Esophagus squamous epithelium (tissue), 5 donors: Measurements from ENCODE around the gene GPR141. TPM values are rescaled to one million over a fixed set of nuclear protein-coding genes. Genes with fewer than 3 reads are reported as not detected.

Experiments used
- DNase-seq: peaks from one replicate; lab custom pipeline; 2025; lab: John Stamatoyannopoulos, UW
- H3K27ac ChIP-seq, 4 donors: fragments of 200-600 bp; sonication (generic); one replicate each; pipeline ENCODE4 v1.5.1; 2016 to 2019; ENCODE audit warnings: mild to moderate bottlenecking in 1 of 4
- H3K27me3 ChIP-seq, 4 donors: fragments of 200-600 bp; sonication (generic); 1 replicate in 3 of 4; 2 replicates in 1 of 4; pipeline versions ENCODE4 v1.5.1 to v1.6.0; 2017 to 2021; ENCODE audit warnings: antibody characterized with exemption in 1 of 4
- H3K36me3 ChIP-seq, 3 donors: fragments of 200-600 bp; sonication (generic); one replicate each; pipeline ENCODE4 v1.5.1; 2016 to 2019
- H3K4me1 ChIP-seq, 3 donors: fragments of 200-600 bp; sonication (generic); one replicate each; pipeline ENCODE4 v1.5.1; 2017 to 2019
- H3K4me3 ChIP-seq, 4 donors: fragments of 200-600 bp; sonication (generic); 1 replicate in 3 of 4; 2 replicates in 1 of 4; pipeline ENCODE4 v1.5.1; 2016 to 2019; ENCODE audit warnings: mild to moderate bottlenecking in 2 of 4, moderate library complexity in 1 of 4
- H3K9me3 ChIP-seq, 3 donors: fragments of 200-600 bp; sonication (generic); one replicate each; pipeline ENCODE4 v1.5.1; 2016 to 2019
- POLR2A ChIP-seq, 4 donors: fragments of 450-650 bp; IDR thresholded peaks; one replicate each; pipeline ENCODE4 v1.6.1; 2017; ENCODE audit warnings: antibody characterized with exemption in 4 of 4, mild to moderate bottlenecking in 4 of 4, moderate library complexity in 3 of 4
- WGBS, 2 donors: methylation state at CpG; one replicate each; pipeline ENCODE4 v1.1.5; 2018; 5-methylcytosine and 5-hydroxymethylcytosine counted together
- intact Hi-C: fragments of 100-400 bp; cut with DNase I; formaldehyde crosslinking; loops from one replicate; pipeline ENCODE4 v1.15.0; 2022
- total RNA-seq, 4 donors: library from RNA; depleted of rRNA; stranded (reverse); fragments of >200 nt; gene quantifications; one replicate each; pipeline ENCODE4 v1.1.0, GENCODE V29; 2016
- TF ChIP-seq, protein P1 (sequence below), 6 experiments: fragments of 450-650 bp in 4 of 6; fragments of 200-600 bp in 2 of 6; sonication (generic) in 2 of 6; IDR thresholded peaks; one replicate each; pipeline ENCODE4 v1.5.1; 2016 to 2019; ENCODE audit warnings: antibody characterized with exemption in 6 of 6, mild to moderate bottlenecking in 4 of 6, moderate library complexity in 4 of 6
- donor health status: DM: yes; HTN: yes; CAD: no.

Gene GPR141
- total RNA-seq, 4 donors from 2014 or later = 0.76 TPM; not detected in 3

DNA sequence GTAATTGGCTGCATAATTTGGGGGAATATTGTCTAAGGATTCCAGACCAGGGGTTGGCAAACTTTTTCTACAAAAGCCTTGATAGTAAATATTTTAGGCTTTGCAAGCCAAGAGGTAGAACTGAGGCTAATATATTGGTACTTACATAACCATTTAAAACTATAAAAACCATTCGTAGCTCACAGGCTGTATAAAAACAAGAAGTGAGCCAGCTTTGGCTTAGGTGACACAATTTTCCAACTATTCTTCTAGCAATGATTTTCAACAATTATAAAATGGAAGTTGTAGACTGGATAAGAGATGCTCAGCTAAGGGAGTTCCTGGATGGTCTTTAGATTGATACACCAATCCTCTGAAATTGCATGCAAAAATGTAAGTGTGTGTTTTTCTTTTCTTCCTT, 1.4 kb downstream of the GPR141 start:
- Histone ChIP-seq H3K4me1 (no peaks in the 10 kb centered on the region), H3K9me3 (no peaks in the 10 kb centered on the region), H3K27ac (no peak overlapping the region), H3K4me3 (no peak overlapping the region), H3K27me3 (no peaks in the 10 kb centered on the region), H3K36me3 (no peaks in the 10 kb centered on the region)
- intact Hi-C loops = no loop called here
- WGBS, 2 donors = 44 to 58% methylated on average over 1 of the region's 1 CpG
- DNase-seq = no peak
- TF ChIP-seq, protein P1, sequence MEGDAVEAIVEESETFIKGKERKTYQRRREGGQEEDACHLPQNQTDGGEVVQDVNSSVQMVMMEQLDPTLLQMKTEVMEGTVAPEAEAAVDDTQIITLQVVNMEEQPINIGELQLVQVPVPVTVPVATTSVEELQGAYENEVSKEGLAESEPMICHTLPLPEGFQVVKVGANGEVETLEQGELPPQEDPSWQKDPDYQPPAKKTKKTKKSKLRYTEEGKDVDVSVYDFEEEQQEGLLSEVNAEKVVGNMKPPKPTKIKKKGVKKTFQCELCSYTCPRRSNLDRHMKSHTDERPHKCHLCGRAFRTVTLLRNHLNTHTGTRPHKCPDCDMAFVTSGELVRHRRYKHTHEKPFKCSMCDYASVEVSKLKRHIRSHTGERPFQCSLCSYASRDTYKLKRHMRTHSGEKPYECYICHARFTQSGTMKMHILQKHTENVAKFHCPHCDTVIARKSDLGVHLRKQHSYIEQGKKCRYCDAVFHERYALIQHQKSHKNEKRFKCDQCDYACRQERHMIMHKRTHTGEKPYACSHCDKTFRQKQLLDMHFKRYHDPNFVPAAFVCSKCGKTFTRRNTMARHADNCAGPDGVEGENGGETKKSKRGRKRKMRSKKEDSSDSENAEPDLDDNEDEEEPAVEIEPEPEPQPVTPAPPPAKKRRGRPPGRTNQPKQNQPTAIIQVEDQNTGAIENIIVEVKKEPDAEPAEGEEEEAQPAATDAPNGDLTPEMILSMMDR (IDR thresholded peaks at IDR 0.05) = no peak

DNA sequence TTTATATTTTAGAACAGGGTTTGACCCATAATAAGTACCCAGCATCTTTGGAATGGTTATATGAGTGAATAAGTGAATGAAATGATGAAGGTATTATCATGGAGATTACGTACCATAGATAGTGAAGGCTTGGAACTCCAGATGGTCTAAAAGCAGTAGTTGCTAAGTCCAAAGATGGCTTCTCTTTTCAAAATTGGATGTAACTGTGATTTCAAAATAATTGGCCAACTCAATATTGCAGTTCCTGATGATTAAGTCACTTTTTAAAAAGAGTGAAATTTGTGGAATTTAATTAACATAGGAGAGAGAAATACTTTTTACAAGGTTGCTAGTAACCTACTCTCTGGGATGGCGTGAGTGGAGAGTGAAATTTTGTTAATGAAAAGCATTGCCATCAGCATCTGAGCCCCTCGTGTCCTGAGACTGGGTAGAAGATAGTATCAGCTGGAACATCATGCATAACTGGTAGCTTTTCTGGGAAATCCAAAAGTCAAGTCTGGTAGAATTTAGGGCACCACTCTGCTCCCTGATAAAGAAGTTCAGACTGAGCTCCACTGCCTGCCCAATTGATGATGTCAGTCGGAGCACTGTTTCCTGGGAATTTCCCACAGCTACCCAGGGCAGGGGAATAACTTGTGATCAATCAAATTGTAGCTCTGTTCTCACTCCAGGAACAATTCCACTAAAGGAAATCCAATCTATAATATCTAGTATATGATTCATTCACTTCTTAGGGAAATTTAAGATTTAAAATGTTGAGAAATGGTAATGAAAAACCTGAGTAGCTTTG, 3.2 kb downstream of the GPR141 start:
- Histone ChIP-seq H3K9me3 (no peaks in the 10 kb centered on the region), H3K4me1 (no peaks in the 10 kb centered on the region), H3K36me3 (no peaks in the 10 kb centered on the region), H3K4me3 (no peak overlapping the region), H3K27me3 (no peaks in the 10 kb centered on the region), H3K27ac (no peak overlapping the region)
- WGBS, 2 donors = 61 to 66% methylated on average over 4 of the region's 4 CpGs
- TF ChIP-seq, protein P1 (IDR thresholded peaks at IDR 0.05) = no peak
- no peak for TF ChIP-seq POLR2A (IDR thresholded peaks at IDR 0.05)
- DNase-seq = no peak
- intact Hi-C loops = no loop called here

DNA sequence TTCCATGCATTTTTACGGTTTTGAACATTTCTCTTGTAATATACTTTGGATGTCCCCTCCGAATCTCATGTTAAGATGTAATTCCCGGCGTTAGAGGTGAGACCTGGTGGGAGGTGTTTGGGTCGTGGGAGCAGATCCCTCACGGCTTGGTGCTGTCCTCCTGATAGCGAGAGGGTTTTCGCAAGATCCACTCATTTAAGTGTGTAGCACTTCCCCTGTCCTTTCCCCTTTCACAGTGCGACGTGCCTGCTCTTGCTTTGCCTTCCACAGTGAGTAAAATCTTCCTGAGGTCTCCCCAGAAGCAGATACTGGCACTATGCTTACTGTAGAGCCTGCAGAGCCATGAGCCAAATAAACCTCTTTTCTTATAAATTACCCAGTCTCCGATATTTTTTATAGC, 6.6 kb downstream of the GPR141 start:
- WGBS, 2 donors = 70 to 78% methylated on average over 10 to 11 of the region's 11 CpGs
- intact Hi-C loops = no loop called here
- H3K27ac ChIP-seq = no peak overlapping the region
- DNase-seq = no peak
- H3K9me3 ChIP-seq = no peaks in the 10 kb centered on the region
- no peaks in the 10 kb centered on the region for H3K27me3 ChIP-seq
- TF ChIP-seq POLR2A (IDR thresholded peaks at IDR 0.05) = no peak
- TF ChIP-seq, protein P1 (IDR thresholded peaks at IDR 0.05) = no peak
- H3K4me1 ChIP-seq = no peaks in the 10 kb centered on the region
- no peak overlapping the region for H3K4me3 ChIP-seq
- no peaks in the 10 kb centered on the region for H3K36me3 ChIP-seq

DNA sequence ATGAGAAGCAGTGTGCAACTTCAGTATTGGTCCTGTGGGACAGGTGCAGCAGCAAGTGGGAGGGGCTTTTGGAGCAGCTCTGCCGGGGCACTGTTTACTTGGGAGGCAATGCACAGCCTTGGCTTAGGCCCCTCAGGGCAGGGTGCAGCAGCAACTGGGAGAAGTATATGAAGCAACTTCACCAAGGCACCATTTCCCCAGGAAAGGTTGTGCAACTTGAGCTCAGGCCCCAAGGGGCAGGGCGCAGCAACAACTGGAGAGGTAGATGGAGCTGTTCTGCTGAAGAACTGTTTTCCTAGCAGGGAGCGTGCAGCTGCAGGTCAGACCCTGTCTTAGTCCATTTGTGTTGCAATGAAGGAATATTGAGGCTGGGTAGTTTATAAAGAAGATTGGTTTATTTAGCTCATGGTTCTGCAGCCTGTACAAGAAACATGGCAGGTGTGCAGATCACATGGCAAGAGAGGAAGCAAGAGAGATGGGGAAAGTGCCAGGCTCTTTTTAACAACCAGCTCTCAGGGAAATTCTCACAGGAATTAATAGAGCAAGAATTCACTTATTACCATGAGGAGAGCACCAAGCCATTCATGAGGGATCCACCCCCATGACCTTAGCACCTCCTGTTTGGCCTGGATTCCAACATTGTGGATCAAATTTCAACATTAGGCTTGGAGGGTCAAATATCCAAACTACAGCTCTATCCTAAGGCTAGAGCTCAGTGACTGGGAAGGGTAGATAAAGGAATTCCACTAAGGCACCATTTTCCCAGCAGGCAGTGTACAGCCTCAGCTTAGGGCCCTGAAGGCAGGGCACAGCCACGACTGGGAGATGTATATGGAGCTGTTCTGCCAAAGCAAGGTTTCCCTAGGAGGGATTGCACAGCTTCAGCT, 10.9 kb downstream of the GPR141 start:
- intact Hi-C loops = no loop called here
- 38 to 40% methylated on average over 2 to 4 of the region's 4 CpGs for WGBS, 2 donors
- Histone ChIP-seq H3K27ac (no peak overlapping the region), H3K27me3 (no peaks in the 10 kb centered on the region), H3K4me1 (no peaks in the 10 kb centered on the region), H3K36me3 (no peaks in the 10 kb centered on the region), H3K9me3 (no peaks in the 10 kb centered on the region), H3K4me3 (no peak overlapping the region)
- no peak for DNase-seq
- TF ChIP-seq, protein P1 (IDR thresholded peaks at IDR 0.05) = no peak
- TF ChIP-seq POLR2A (IDR thresholded peaks at IDR 0.05) = no peak

DNA sequence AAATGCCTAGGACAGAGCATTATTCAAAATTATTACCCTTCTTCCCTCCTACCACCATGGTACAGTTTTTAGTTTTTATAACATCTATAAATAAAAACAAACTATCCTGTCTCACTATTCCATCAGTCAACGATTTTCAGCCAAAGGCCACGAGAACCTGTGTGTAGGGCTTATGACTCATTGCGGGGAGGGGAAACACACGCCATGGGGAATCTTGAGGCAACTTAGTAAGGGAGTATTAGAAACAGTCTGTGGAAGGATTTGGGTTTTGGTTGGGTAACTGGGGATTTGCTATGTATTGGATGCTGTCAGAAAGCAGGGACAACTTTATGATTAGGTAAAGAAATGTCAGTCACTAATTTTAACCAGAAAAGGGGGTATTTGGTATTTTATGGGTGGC, 14.7 kb downstream of the GPR141 start:
- Histone ChIP-seq H3K27me3 (no peaks in the 10 kb centered on the region), H3K4me3 (no peak overlapping the region), H3K27ac (no peak overlapping the region), H3K9me3 (no peaks in the 10 kb centered on the region), H3K36me3 (no peaks in the 10 kb centered on the region), H3K4me1 (no peaks in the 10 kb centered on the region)
- 67% methylated on average over 4 of the region's 4 CpGs for WGBS, 2 donors
- TF ChIP-seq POLR2A (IDR thresholded peaks at IDR 0.05) = no peak
- TF ChIP-seq, protein P1 (IDR thresholded peaks at IDR 0.05) = no peak
- no peak for DNase-seq
- intact Hi-C loops = no loop called here
